GM21528 (cell line): ENCODE data around the gene FHDC1.
"Not testable (repeated sequence)": the region's sequence is repeated elsewhere in the genome, so short reads cannot be mapped to it uniquely, and the experiment has no call there.

Experiments
- ATAC-seq: cut with Tn5 transposase; IDR thresholded peaks from one replicate; pipeline ENCODE4 v1.9.1; 2021; ENCODE audit warnings: mild to moderate bottlenecking, moderate library complexity; ENCODE audit not compliant: unreplicated experiment, low FRiP score

Gene FHDC1, protein sequence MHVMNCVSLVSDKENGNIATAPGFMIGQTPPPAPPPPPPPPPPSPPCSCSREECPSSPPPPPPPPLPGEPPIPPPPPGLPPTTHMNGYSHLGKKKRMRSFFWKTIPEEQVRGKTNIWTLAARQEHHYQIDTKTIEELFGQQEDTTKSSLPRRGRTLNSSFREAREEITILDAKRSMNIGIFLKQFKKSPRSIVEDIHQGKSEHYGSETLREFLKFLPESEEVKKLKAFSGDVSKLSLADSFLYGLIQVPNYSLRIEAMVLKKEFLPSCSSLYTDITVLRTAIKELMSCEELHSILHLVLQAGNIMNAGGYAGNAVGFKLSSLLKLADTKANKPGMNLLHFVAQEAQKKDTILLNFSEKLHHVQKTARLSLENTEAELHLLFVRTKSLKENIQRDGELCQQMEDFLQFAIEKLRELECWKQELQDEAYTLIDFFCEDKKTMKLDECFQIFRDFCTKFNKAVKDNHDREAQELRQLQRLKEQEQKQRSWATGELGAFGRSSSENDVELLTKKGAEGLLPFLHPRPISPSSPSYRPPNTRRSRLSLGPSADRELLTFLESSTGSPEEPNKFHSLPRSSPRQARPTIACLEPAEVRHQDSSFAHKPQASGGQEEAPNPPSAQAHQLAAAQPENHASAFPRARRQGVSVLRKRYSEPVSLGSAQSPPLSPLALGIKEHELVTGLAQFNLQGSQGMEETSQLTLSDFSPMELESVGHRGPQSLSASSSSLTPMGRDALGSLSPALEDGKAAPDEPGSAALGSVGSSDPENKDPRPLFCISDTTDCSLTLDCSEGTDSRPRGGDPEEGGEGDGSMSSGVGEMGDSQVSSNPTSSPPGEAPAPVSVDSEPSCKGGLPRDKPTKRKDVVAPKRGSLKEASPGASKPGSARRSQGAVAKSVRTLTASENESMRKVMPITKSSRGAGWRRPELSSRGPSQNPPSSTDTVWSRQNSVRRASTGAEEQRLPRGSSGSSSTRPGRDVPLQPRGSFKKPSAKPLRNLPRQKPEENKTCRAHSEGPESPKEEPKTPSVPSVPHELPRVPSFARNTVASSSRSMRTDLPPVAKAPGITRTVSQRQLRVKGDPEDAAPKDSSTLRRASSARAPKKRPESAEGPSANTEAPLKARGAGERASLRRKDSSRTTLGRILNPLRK

DNA sequence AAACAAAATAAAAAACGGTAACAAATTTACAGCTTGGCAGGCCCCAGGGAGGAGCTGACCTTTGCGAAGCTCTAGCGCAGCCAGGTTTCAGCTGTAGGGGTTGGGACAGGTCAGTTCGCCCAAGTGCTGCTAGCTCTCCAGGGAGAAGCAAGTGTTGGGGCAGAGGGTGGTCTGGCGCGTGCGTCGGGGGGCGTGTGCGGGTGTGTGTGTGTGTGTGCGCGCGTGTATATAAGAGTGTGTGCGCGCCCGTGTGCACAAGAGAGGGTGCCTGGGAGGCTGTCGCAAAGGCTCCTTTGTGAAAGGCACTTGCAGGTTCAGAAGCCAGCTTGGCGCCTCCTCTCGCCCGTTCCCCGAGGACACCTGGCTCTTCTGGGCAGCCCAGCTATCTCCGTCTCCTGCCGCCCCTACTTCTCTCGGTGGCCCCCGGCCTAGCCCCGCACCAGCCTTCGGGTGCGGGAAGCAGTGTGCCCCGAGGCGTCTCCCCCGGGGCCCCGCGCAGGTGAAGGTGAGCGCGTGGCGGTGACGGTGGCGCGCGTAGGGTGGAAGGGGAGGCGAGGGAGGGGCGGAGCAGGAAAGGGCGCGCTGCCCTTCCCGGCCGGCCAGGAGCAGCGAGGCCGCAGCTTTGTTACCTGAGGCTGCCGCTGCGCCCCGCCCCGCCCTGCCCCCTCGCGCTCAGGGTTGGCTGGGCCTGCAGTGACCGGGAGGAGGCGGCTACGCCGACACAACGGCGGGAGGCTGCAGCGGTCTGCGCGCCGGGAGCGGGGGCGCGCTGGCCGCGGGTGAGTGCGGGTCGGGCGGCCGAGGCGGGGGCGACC is at the start of gene FHDC1:
Gene FHDC1 (plus strand): TSS at position 693 of the 815 bp plus-strand sequence. CDS start 6,735 bp downstream, outside the sequence.
- no peak for ATAC-seq

- ATAC-seq = no peak
These were observed 48.1 kb upstream of the FHDC1 start for GRCh38 chr4:152887981-152888380.

GRCh38 chr4:152892974-152893373 is 43.1 kb upstream of the FHDC1 start:
- no peak for ATAC-seq

DNA sequence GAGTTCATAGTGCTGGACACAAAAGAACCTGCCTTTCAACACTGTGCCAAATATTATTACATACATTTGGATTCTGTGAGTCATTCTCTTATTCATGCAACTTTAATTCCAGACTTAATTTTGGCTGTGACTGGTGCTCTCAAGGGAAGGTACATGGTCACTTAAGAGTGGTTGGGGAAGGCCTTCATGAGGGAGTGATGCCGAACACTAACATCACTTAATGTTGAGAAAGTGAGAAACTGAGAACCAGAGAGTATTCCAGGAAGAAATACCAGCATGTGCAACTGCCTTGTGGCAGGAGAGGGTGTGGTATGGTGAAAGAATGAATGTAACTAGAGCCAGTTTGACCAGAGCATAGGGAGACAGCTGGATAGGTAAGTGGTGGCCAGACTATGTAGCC is 41.5 kb upstream of the FHDC1 start:
- no peak for ATAC-seq

DNA sequence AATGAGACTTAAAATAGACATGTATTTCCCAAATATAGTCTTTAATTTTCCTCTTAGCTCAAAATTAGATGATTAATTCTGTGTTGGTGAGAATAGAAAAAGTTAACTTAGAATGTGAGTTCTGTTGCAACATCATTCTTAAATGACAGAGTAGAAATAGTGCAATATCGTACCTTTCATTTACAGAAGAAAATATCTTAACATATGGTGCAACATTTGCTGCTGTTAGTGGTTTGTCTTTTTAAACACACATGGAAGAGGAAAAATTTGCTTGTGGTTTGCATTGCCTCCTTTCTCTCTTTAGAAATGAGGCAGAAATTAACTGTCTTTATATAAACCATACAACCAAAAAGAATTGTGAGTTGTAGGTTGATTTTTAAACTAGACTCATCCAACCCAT is 39.3 kb upstream of the FHDC1 start:
- ATAC-seq = no peak

GRCh38 chr4:152898133-152898532 is 38.0 kb upstream of the FHDC1 start:
- not testable (repeated sequence) for ATAC-seq

DNA sequence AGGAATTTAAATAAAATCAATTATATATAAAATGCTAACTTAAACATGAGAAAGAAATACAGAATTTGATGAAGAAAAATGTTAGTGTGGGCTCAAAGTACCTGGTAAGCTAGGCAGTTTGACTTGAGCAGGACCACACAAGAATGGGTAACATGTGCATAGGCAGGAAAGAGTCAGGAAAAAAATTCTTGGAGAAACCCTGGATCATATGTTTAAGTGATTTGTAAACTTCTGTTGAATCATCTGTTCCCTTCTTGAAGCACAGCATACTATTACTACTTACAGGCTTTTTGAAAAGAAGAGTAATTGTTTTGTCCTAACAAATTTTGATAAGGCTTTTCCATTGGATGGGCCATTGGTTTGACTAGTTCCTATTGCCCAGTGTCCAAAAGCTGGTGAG is 37.5 kb upstream of the FHDC1 start:
- ATAC-seq = no peak

DNA sequence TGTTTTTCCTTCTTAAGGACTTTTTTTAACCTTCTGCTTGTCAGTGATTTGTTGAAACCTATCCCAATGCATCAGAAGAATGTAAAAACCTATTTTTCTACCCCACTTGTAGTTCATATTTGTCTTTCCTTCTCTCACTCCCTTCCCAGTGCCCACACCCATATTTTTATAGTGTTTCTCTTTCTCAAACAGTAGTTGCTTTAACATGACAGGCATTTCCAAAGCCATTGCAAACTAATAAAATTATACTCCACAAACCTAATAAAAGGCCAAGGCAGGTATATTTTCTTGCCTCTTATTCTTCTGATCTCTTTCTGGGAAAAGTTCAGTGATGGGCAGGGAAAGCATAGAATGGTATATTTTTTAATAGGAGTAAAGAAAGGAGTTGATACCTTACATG is 35.7 kb upstream of the FHDC1 start:
- no peak for ATAC-seq

DNA sequence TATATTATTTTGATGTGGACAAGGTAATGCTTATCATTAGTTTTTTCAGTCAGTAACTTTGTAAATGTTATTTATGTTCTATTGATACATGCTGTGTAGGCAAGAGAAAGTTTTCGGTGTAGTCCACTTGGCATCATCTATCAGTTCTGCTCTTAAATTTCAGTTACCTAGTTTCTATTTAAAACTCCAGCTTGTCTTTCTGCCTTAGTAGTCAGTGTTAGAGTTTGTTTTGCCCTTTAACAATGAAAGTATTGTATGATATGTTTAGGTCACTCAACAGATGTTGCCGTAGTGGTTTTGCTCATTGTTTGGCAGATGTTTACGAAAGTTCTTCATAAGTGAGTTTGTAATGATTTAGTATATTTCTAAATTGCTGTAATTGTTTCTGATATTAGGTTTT is 34.9 kb upstream of the FHDC1 start:
- no peak for ATAC-seq

GRCh38 chr4:152903658-152904057 is 32.5 kb upstream of the FHDC1 start:
- no peak for ATAC-seq

DNA sequence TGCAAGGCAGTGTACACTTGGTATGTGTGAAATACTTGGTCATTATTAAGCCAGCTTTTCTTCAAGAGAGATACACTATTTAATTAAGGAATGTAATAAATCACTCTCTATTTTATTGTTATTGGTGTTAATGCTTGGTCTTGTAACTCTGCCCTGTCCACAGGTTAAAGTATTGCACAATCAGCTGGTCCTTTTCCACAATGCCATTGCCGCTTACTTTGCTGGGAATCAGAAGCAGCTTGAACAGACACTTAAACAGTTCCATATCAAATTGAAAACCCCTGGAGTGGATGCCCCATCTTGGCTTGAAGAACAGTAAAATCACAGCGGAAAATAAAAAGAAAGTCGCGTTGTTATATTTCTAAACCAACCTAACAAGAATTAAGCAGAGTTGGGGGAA is 26.2 kb upstream of the FHDC1 start:
- ATAC-seq = no peak

GRCh38 chr4:152910521-152910920 is 25.6 kb upstream of the FHDC1 start:
- no peak for ATAC-seq

GRCh38 chr4:152917543-152918395 is 18.4 kb upstream of the FHDC1 start:
- no peak for ATAC-seq

- no peak for ATAC-seq
These were observed 16.3 kb upstream of the FHDC1 start for GRCh38 chr4:152919826-152920225.

DNA sequence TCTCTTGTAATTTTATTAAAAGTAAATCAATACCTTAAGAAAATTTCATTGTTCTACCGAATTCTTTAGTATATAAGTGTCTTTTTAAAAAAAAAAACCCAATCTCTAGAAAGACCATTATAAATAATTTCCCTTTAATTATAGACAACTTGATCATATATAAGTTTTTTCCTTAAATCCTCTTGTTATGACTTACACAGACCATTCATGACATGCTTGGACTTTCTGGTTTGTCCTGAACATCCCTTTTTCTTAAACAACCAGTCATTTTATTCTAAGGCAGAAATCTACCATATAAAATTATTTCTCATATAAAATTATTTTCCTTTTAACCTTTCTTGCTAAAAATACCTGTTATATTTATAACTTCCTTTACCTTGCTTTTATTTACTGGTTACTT is 15.4 kb upstream of the FHDC1 start:
- ATAC-seq = no peak

GRCh38 chr4:152921284-152921683 is 14.8 kb upstream of the FHDC1 start:
- no peak for ATAC-seq

DNA sequence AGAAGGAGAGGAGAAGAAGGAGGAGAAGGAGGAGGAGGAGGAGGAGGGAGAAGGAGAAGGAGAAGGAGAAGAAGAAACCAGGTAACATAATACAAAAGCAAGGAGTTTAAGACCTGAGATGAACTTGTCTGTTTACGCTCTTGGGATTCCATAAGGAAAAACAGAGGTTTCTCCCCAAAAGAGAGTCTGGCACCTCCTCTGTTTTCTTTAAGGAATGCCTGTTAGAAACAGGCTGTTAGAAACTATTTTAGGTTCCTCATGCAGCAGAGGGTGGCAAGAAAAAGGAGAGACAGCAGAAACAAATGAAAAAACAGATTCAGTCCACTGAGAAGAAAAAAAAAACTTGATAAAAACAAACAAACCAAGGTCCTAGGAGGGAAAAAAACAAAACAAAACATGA is 10.3 kb upstream of the FHDC1 start:
- no peak for ATAC-seq

DNA sequence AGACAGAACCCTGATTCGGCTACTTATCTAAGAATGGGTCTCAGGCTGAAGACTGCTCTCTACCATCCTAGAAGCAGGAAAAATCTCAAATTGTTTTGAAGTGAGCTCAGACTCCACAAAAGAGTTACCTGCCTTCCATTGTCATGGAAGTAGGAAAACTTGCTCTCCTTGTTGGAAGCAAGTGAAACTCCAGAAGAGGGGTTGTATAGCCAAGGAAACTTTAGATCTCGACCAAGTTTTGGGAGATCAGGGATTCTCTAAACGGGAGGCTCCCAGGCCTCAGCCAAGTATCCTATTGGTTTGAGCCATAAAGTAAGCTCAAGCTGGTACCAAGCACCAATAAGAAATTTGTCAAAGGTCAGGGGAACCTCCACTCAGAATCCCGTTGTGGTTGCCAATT is 9.2 kb upstream of the FHDC1 start:
- ATAC-seq = no peak

GRCh38 chr4:152927737-152928136 is 8.4 kb upstream of the FHDC1 start:
- ATAC-seq = peak; percentile 57
